GM23338 (cell line): Measurements from ENCODE around the gene FOXP1. TPM values are rescaled to one million over a fixed set of nuclear protein-coding genes. Genes with fewer than 3 reads are reported as not detected.

Experiments
- ATAC-seq: fragments of 200-7000 bp; cut with Tn5 transposase; 3 replicates; pipeline ENCODE4 v1.9.1; 2020
- DNase-seq: peaks from one replicate; pipeline ENCODE4 v3.0.0-alpha.2; 2015; ENCODE audit warnings: low spot score
- H2AFZ ChIP-seq: fragments of 200-600 bp; sonication (generic); 2 replicates; pipeline ENCODE4 v1.8.0; 2016; ENCODE audit warnings: antibody characterized with exemption, mild to moderate bottlenecking, moderate library complexity
- H3F3A ChIP-seq: fragments of 200-600 bp; sonication (generic); replicated peaks from 2 replicates; pipeline ENCODE4 v1.8.0; 2017; ENCODE audit warnings: antibody characterized with exemption, mixed run types, low read depth
- H3K27ac ChIP-seq: fragments of 200-600 bp; sonication (generic); 2 replicates; pipeline ENCODE4 v1.6.1; 2016; ENCODE audit warnings: low read depth
- H3K27me3 ChIP-seq: fragments of 200-600 bp; sonication (generic); 2 replicates; pipeline ENCODE4 v1.8.0; 2016; ENCODE audit warnings: mild to moderate bottlenecking, mixed run types, moderate library complexity; ENCODE audit not compliant: insufficient read depth
- H3K36me3 ChIP-seq: fragments of 200-600 bp; sonication (generic); 2 replicates; pipeline ENCODE4 v1.8.0; 2016; ENCODE audit warnings: mild to moderate bottlenecking; ENCODE audit not compliant: insufficient read depth
- H3K4me1 ChIP-seq: fragments of 200-600 bp; sonication (generic); 2 replicates; pipeline ENCODE4 v1.8.0; 2016; ENCODE audit warnings: mild to moderate bottlenecking, moderate library complexity; ENCODE audit not compliant: insufficient read depth
- H3K4me2 ChIP-seq: fragments of 200-600 bp; sonication (generic); 2 replicates; pipeline ENCODE4 v1.7.1; 2017; ENCODE audit warnings: mixed run types
- H3K4me3 ChIP-seq: fragments of 200-600 bp; sonication (generic); 2 replicates; pipeline ENCODE4 v1.6.1; 2016; ENCODE audit warnings: mixed run types
- H3K79me2 ChIP-seq: fragments of 200-600 bp; sonication (generic); replicated peaks from 2 replicates; pipeline ENCODE4 v1.8.0; 2017; ENCODE audit warnings: mild to moderate bottlenecking; ENCODE audit not compliant: insufficient read depth
- H3K9me2 ChIP-seq: fragments of 200-600 bp; sonication (generic); 2 replicates; pipeline ENCODE4 v1.8.0; 2017; ENCODE audit not compliant: insufficient read depth
- H4K20me1 ChIP-seq: fragments of 200-600 bp; sonication (generic); replicated peaks from 2 replicates; pipeline ENCODE4 v1.8.0; 2017; ENCODE audit warnings: mild to moderate bottlenecking; ENCODE audit not compliant: insufficient read depth
- H3K27ac Mint-ChIP-seq: 2 replicates; pipeline ENCODE4 v1.8.0; 2020; ENCODE audit warnings: inconsistent platforms, mild to moderate bottlenecking, moderate library complexity, mixed read lengths
- H3K27me3 Mint-ChIP-seq: 3 replicates; pipeline ENCODE4 v1.8.0; 2022; ENCODE audit warnings: low read depth, mild to moderate bottlenecking, moderate library complexity, mixed read lengths, inconsistent platforms; ENCODE audit not compliant: insufficient read depth, poor library complexity
- H3K36me3 Mint-ChIP-seq: 3 replicates; pipeline ENCODE4 v1.8.0; 2021; ENCODE audit warnings: low read depth, mild to moderate bottlenecking, inconsistent platforms, moderate library complexity, mixed read lengths
- H3K4me1 Mint-ChIP-seq: 3 replicates; pipeline ENCODE4 v1.8.0; 2020; ENCODE audit warnings: mild to moderate bottlenecking, inconsistent platforms, mixed read lengths
- H3K4me3 Mint-ChIP-seq: 3 replicates; pipeline ENCODE4 v1.8.0; 2021; ENCODE audit warnings: moderate library complexity, mild to moderate bottlenecking, inconsistent platforms, mixed read lengths
- H3K9me3 Mint-ChIP-seq: 3 replicates; pipeline ENCODE4 v1.8.0; 2020; ENCODE audit warnings: moderate library complexity, mild to moderate bottlenecking, inconsistent platforms, mixed read lengths
- CREB1 ChIP-seq: fragments of 250-450 bp; sonication (Bioruptor Pico); IDR thresholded peaks from 2 replicates; pipeline ENCODE4 v1.5.0; 2020; ENCODE audit warnings: low read depth, mild to moderate bottlenecking, moderate library complexity
- CTCF ChIP-seq, 2 experiments: fragments of 200-600 bp in 1 of 2; sonication (generic) in 1 of 2; conservative IDR thresholded peaks; 2 replicates each; pipeline versions ENCODE4 v1.5.1 to v1.6.1; 2016 to 2017; ENCODE audit warnings: antibody characterized with exemption in 2 of 2, low read depth in 2 of 2, mild to moderate bottlenecking in 2 of 2, moderate library complexity in 1 of 2
- ETS1 ChIP-seq: IDR thresholded peaks from 2 replicates; pipeline ENCODE4 v1.6.1; 2016; ENCODE audit warnings: antibody characterized with exemption
- EZH2 ChIP-seq: fragments of 200-600 bp; sonication (generic); IDR thresholded peaks from one replicate; pipeline ENCODE4 v1.8.0; 2017; ENCODE audit warnings: antibody characterized with exemption, mild to moderate bottlenecking, low read depth; ENCODE audit not compliant: unreplicated experiment
- EZH2phosphoT487 ChIP-seq: fragments of 200-600 bp; sonication (generic); IDR thresholded peaks from one replicate; pipeline ENCODE4 v1.8.1; 2018; ENCODE audit warnings: antibody characterized with exemption; ENCODE audit not compliant: unreplicated experiment
- JUNB ChIP-seq: IDR thresholded peaks from one replicate; pipeline ENCODE4 v1.6.1; 2016; ENCODE audit warnings: antibody characterized with exemption; ENCODE audit not compliant: unreplicated experiment
- NANOG ChIP-seq: IDR thresholded peaks from 2 replicates; pipeline ENCODE4 v1.6.1; 2016; ENCODE audit warnings: antibody characterized with exemption, borderline replicate concordance
- POLR2AphosphoS5 ChIP-seq: IDR thresholded peaks from 2 replicates; pipeline ENCODE4 v1.6.1; 2016; ENCODE audit warnings: antibody characterized with exemption, low read depth
- REST ChIP-seq: IDR thresholded peaks from one replicate; pipeline ENCODE4 v1.6.1; 2018; ENCODE audit warnings: antibody characterized with exemption; ENCODE audit not compliant: unreplicated experiment
- STAT1 ChIP-seq: IDR thresholded peaks from one replicate; pipeline ENCODE4 v1.6.1; 2016; ENCODE audit warnings: antibody characterized with exemption; ENCODE audit not compliant: unreplicated experiment
- ZNF114 ChIP-seq: fragments of 250-450 bp; sonication (Bioruptor Pico); IDR thresholded peaks from 2 replicates; pipeline ENCODE4 v1.5.0; 2020; ENCODE audit warnings: mild to moderate bottlenecking, moderate library complexity
- ZNF331 ChIP-seq: fragments of 250-450 bp; sonication (Bioruptor Pico); IDR thresholded peaks from 2 replicates; pipeline ENCODE4 v1.5.0; 2020; ENCODE audit warnings: low read depth, mild to moderate bottlenecking, moderate library complexity
- ZNF462 ChIP-seq: fragments of 250-450 bp; sonication (Bioruptor Pico); IDR thresholded peaks from 2 replicates; pipeline ENCODE4 v1.5.0; 2020; ENCODE audit warnings: mild to moderate bottlenecking, moderate library complexity
- polyA plus RNA-seq: library from polyadenylated mRNA; unstranded; fragments of >200 nt; fragmentation: Nextera tagmentation; extraction: Ambion mirVana; gene quantifications from 2 replicates; pipeline ENCODE4 v1.2.1, GENCODE V29; 2016
- total RNA-seq: library from RNA; depleted of rRNA; stranded (reverse); fragments of >200 nt; shearing (Covaris generic); gene quantifications from 2 replicates; pipeline ENCODE4 v1.2.3, GENCODE V29; 2014

Gene FOXP1
- total and polyA plus RNA-seq, 2 experiments from 2014 or later = 32.9 to 35.5 TPM

GRCh38 chr3:70970952-70971351 lies 612.6 kb downstream of the FOXP1 start:
- Histone ChIP-seq H3K4me1 (peaks cover 18% of the 10 kb centered on the region), H3K4me2 (no peak overlapping the region), H3F3A (no peaks in the 10 kb centered on the region), H3K36me3 (no peaks in the 10 kb centered on the region), H3K27me3 (no peaks in the 10 kb centered on the region), H2AFZ (no peak overlapping the region), H3K27ac (peak overlapping the region; percentile 37; the same call in 1 of the 2 replicates), H3K4me3 (no peak overlapping the region), H3K79me2 (no peaks in the 10 kb centered on the region), H4K20me1 (no peaks in the 10 kb centered on the region; the same call in 1 of the 2 replicates), H3K9me2 (no peaks in the 10 kb centered on the region)
- H3K27me3 Mint-ChIP-seq = no peaks in the 10 kb centered on the region
- peak; percentile 89 for ATAC-seq
- peaks cover 26% of the 10 kb centered on the region; the same call in 2 of the 3 replicates for H3K36me3 Mint-ChIP-seq
- TF ChIP-seq ZNF462 = no peak
- TF ChIP-seq ZNF331 = no peak
- TF ChIP-seq CTCF (conservative IDR thresholded peaks at IDR 0.05; ENCODE audit: low read depth in 2 of 2) = no peak
- no peak for TF ChIP-seq EZH2
- no peak for TF ChIP-seq JUNB
- TF ChIP-seq POLR2AphosphoS5 = no peak
- no peak for TF ChIP-seq STAT1
- TF ChIP-seq EZH2phosphoT487 = no peak
- no peak for TF ChIP-seq ETS1
- no peak for TF ChIP-seq REST
- no peak for TF ChIP-seq NANOG
- TF ChIP-seq CREB1 (CRISPR knock-in tag) = no peak
- TF ChIP-seq ZNF114 (CRISPR knock-in tag) = no peak
- no peak overlapping the region for H3K4me3 Mint-ChIP-seq
- peak; percentile 32 for DNase-seq
- H3K4me1 Mint-ChIP-seq = peaks cover 23% of the 10 kb centered on the region
- peak overlapping the region; percentile 17; the same call in 1 of the 2 replicates for H3K27ac Mint-ChIP-seq
- H3K9me3 Mint-ChIP-seq = no peaks in the 10 kb centered on the region
